CD4-positive, alpha-beta T cell treated with Interleukin-15 for 4 hours (primary cell): ENCODE data around the gene ARHGEF17.

Experiments used
- DNase-seq: peaks from one replicate; pipeline ENCODE4 v3.0.0-alpha.2; 2020; ENCODE audit warnings: low spot score

The ARHGEF17 gene

GRCh38 chr11:73312851-73313327, 4.8 kb downstream of the ARHGEF17 start:
- DNase-seq: no peak

DNA sequence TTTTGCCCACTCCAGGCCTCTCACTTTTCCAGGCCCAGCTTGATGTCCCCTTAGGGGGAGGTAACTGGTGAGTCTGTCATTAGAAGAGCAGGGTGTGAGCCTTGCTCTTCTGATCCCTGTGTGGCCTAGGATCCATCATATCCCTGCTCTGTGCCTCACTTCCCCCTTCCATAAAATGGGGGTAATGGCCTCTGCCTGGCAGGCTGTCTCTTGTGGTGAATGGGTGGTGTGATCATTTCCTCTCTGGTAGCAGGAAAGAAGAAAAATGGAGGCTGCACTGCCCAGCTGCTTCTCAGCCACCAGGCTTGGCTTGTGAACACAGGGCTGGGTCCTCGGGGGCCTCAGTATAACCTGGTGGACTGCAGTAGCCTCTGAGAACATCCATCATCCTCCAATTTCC, 5.6 kb downstream of the ARHGEF17 start:
- no peak for DNase-seq

DNA sequence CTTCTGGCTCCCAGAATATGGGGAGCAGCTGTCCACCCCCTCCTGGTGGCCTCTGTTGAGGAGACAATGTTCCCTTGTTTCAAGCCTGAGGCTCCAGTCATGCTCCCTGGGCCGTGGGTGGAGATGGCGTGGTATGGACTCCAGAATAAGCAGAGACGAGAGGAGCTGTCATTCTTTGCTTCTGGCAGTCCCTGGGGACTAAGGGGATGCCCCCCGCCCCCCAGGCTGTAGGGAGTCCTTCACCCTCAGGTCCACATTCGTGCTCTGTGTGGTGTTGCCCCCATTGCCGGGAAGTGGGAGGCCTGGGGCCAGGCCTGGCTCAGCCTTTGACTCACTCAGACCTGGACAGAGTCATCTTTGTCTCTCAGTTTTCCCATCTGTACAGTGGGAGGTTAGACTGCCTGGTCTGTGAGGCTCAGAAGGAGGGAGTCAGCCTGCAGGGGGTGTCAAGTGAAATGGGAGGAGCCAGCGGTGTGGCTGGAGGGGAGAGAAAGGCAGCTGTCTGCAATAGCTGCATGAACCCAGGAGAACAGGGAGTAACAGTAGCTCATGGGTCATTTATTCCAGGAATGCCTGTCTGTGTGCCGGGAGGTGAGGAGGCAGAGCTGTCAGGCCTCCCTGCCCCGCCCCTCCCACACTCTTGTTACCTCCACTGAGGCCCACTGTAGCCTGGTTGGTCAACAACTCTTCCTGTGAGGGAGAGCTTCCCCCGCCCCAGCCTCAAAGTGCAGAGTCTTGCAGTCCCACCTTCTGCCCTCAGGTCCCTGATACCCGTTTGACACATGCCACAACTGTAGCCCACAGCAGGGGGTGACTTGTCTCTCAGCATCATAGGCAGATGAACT, 6.3 kb downstream of the ARHGEF17 start:
- no peak for DNase-seq

DNA sequence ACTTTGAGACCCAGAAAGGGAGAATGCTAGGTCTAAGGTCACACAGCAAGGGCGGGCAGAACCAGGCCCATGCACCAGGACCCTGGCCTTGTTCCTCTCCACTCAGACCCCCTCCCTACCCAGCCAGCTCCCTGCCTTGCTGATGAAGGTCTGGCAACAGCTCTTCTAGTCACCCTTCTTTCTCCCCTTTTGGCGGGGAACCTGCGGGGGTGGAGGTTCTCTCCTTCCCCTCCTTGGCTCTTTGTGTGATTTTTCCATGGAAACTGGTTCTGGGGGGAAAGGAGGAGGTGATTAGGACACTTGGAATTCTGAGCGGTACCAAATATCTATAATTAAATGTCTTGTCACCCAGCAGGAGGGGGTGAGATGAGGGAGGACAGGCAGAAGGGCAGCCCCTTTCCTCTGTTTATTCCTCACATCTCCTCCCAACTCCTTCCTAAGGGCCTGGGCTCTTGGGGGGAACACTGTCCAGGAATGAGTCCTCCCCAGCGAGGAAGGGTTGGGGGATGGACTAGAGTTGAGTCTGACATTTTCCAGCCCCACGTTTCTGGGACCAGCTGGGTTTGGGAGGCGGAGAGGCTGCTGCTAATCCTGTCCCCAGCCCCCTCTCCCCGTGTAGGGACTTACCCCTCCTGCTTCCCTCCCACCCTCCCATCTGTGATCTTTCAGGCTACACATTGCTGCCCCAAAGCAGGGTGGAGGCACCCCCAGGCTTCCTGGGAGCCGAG, 7.4 kb downstream of the ARHGEF17 start:
- DNase-seq: no peak

GRCh38 chr11:73316422-73316821, 8.3 kb downstream of the ARHGEF17 start:
- no peak for DNase-seq

- no peak for DNase-seq
Measured at GRCh38 chr11:73317373-73317772, 9.3 kb downstream of the ARHGEF17 start.

DNA sequence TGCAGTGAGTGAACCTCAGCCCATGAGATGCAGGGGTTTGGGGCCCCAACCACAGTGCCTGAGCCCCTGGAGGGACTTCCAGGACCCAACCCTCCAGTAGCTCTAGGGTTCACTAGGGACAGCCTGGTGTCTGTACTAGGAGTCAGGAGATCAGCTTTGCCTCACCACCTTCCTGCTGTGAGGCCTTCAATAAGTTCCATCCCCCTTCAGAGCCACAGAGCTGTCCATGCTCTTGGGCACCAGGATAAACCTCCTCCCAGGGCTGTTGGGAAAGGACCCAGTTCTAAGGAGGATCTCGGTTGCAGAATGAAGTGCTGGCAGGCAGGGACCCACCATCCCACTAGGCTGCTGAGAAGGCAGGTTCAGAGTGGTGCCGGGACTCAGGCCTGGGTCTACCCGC, 9.7 kb downstream of the ARHGEF17 start:
- DNase-seq: no peak

DNA sequence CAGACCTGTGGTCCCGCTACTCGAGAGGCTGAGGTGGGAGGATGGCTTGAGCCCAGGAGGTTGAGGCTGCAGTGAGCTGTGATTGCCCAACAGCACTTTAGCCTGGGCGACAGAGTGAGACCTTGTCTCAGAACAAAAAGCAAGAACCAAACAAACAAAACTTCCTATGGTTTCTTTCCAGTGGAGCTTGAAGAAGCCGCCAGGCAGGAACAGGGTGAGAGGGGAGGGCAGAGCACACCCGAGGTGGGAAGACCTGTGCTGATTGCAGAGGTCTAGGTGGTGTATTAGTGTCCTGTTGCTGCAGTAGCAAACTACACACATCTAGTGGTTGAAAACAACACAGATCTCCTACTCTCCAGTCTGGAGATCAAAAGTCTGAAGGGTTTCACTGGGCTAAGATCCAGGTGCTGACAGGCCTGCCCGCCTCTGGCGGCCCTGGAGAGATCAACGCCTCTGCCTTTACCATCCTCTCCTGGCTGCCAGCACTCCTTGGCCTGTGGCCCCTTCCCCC, 10.5 kb downstream of the ARHGEF17 start:
- DNase-seq: no peak

- DNase-seq: no peak
Measured at GRCh38 chr11:73320763-73321603, 12.9 kb downstream of the ARHGEF17 start.

DNA sequence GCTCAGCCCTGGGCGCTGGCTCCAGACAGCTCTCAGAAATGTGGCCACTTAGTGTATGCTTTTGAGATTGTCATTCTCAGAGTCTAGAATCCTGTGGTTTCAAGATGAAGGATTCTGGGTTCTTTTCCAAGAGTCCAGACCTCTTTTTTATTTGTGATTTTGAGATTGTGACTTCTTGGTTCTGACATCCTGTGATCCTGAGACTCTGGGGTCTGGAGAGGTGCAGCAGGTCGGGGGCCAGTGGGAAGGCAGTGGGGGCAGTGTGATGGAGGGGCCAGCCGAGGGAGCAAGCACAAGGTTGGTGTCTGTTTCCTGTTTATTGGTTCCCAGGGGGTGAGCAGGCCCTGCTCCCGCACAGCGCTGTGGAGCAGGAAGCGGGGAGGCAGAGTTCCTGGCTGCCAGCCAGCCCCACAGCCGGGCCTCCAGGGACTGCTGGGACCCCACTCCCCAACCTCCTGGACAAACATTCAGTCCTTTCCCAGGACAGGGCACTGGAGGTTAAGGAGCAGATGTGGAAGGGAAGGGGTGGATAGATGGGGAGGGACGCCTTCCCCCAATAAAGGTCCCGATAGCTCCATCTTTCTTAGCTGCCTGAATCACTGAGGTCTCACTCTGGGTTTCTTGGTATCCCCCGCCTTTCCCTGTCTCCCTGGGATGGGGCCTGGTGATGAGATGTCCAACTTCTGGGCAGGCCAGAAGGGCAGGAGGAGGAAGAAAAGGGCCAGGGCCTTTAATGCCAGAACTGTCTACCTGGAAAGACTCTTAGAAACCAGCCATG, 13.7 kb downstream of the ARHGEF17 start:
- DNase-seq: no peak

- no peak for DNase-seq
Measured at GRCh38 chr11:73322382-73323306, 14.6 kb downstream of the ARHGEF17 start.

GRCh38 chr11:73323464-73323863, 15.4 kb downstream of the ARHGEF17 start:
- DNase-seq: no peak

DNA sequence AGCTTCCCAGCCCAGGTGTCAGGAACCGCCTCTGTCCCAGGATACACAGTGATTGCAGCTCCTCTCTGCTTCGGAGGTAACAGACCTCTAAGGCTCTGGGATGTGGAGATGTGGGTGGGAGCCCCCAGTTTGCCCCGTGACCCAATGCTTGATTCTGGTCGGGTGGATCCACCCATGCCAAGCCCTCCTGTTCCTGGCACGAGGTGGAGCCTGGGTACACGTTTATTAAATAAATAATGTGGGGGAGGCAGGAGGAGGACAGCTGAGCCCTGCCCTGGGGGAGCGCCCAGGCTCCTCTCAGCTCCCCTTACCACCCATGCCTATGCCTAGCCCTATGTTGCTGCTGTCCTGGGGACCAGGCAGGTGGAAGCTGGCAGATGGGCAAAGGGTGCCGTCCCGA, 16.0 kb downstream of the ARHGEF17 start:
- no peak for DNase-seq

GRCh38 chr11:73324665-73325035, 16.6 kb downstream of the ARHGEF17 start:
- DNase-seq: no peak

DNA sequence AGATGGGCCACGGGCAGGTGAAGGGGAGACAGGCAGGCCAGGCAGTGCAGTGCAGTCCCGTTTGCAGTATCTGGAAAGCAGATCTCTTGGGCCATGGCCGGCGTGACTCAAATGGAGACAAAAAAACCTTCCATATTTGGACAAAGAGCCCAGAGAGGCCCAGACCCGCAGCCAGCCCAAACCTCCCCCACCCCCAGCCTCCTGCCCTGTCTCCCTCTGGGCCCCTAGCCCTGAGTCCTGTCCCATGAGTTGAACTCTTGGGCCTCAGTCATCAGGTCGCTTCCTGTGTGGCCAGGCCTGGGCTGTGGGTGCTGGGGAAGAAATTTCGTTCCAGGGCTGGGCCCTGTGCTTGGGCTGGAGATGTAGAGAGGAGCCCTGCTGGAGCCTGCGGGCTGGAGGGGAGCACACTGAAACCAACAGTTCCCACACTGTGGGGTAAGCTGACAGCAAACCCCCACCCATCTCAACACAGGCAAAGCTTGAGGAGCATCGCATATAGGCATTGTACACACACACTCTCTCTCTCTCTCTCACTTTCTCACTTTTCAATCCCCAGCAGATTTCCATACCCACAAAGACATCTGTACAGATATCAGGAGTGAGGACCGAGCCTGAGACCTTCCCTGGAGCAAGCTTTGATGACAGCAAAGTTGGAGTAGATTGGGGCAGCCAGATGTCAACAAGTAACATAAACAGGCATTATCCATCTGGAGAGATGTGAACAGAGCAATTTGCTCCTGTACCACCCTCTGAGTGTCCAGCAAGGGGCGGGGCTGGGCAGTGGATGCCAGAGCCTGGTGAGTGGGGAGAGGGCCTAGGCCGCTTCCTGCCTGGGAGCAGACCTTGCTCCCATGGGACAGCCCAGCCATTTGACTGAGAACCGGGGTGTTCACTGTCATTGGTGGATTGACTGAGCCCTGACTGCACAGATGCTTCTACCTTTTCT, 17.2 kb downstream of the ARHGEF17 start:
- DNase-seq: no peak

DNA sequence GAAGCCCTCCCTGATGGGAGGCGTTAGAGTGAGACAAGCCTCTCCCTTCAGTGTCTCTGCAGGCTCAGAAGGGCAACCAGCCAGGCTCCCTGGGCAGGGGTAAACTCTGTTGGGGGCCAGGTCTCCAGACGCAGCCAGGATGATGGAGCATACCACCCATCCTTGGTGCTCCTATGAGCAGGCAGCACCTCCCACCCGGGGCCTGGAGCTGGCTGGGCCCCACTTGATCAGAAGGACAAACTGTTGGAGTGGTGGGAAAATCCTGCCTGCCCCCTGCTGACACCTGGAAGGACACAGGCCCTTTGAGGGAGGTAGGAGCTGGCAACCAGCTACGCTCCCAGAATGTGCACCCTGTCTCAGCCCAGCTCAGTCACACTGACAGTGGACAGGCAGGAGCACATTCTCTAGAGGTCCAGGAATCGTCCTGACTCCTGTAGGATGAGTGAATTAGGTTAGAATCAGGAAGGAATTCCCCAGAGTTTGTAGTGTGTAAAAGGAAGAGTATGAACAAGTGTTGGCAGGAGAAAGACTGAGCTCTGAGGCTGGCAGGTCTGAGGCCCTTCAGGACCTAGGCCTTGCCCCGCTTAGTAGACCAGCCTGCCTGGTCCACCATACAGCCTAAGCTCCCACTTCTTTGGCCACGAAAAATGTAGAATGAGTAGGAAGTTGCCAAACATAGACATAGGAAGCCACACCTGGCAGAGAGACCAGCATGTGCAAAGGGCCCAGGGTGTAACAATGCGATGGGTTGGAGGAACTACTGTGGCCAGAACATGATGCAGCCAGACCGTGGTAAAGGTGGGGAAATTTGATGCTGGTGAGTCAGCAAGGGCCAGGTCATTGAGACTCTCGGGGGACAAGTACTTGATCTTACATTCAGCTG, 19.1 kb downstream of the ARHGEF17 start:
- no peak for DNase-seq

- no peak for DNase-seq
Measured at GRCh38 chr11:73327812-73328364, 19.8 kb downstream of the ARHGEF17 start.

GRCh38 chr11:73330569-73331093, 22.6 kb downstream of the ARHGEF17 start:
- DNase-seq: no peak
